ENCODE data around the gene PLXNB2. TPM values are rescaled to one million over a fixed set of nuclear protein-coding genes. Genes with fewer than 3 reads are reported as not detected.

The PLXNB2 gene
- total RNA-seq, 1 donor from 2014 or later: 256 TPM

DNA sequence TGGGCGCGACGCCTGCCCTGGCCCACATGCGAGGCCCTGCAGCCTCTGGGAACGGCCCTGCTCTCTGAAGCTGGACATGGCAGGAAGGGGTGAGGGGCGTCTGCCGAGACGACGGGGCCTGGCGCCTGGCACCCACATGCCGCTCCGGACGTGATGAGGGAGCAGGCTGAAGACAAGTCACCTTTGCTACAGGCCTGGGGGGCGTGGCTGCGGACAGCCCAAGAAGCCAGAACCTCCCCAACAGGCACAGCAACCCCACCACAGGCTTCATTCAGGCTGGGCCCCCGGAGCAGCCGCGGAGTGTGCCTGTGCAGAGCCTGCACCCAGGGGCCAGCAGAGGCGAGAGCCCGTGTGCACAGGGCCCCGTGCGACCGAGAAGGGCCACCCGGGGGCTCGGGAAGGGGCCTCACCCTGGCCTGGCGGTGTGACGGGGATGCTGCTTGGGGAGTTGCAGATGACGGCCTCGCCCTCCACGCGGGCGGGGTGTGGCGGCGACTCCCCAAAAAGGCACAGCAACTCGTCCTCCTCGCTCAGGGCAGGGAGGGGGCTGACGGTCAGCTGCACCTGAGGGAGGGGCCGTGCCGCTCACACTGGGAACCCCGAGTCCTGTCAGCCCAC is 20.6 kb downstream of the PLXNB2 start:
- Histone ChIP-seq H3K27ac (no peak overlapping the region), H3K36me3 (peaks cover 92% of the 10 kb centered on the region), H3K4me1 (peaks cover 21% of the 10 kb centered on the region), H3K27me3 (ENCODE audit: low read depth) (no peaks in the 10 kb centered on the region), H3K9me3 (no peaks in the 10 kb centered on the region), H3K4me3 (no peak overlapping the region)
- intact Hi-C loops (cut with DNase I): no loop called here
- TF ChIP-seq, protein P1, sequence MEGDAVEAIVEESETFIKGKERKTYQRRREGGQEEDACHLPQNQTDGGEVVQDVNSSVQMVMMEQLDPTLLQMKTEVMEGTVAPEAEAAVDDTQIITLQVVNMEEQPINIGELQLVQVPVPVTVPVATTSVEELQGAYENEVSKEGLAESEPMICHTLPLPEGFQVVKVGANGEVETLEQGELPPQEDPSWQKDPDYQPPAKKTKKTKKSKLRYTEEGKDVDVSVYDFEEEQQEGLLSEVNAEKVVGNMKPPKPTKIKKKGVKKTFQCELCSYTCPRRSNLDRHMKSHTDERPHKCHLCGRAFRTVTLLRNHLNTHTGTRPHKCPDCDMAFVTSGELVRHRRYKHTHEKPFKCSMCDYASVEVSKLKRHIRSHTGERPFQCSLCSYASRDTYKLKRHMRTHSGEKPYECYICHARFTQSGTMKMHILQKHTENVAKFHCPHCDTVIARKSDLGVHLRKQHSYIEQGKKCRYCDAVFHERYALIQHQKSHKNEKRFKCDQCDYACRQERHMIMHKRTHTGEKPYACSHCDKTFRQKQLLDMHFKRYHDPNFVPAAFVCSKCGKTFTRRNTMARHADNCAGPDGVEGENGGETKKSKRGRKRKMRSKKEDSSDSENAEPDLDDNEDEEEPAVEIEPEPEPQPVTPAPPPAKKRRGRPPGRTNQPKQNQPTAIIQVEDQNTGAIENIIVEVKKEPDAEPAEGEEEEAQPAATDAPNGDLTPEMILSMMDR (IDR thresholded peaks at IDR 0.05): no peak
- ATAC-seq: no peak
- no peak for DNase-seq

DNA sequence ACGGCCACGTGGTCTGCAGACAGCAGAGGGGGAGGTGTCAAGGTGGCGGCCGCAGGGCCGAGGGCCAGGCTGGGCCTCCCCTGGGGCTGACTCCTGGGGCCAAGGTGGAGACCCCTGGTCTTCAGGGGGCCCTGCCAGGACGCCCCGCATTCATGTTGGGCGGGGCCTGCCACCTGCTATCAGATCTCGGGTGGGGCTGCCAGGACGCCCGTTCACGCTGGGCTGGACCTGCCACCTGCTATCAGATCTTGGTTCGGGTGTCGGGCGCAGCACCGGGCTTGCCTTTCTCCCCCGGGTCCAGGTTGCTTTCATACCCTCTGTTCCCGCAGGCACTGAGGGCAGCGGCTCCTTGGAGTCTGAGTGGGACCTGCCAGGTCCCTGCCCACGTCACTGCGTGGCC is 21.2 kb downstream of the PLXNB2 start:
- TF ChIP-seq, protein P1 (IDR thresholded peaks at IDR 0.05): no peak
- DNase-seq (no peak), ATAC-seq (no peak)
- H3K27ac ChIP-seq: no peak overlapping the region
- H3K4me1 ChIP-seq: peaks cover 21% of the 10 kb centered on the region
- no peaks in the 10 kb centered on the region for H3K27me3 ChIP-seq (ENCODE audit: low read depth)
- H3K9me3 ChIP-seq: no peaks in the 10 kb centered on the region
- intact Hi-C loops (cut with DNase I): no loop called here
- H3K4me3 ChIP-seq: no peak overlapping the region
- peaks cover 95% of the 10 kb centered on the region for H3K36me3 ChIP-seq

DNA sequence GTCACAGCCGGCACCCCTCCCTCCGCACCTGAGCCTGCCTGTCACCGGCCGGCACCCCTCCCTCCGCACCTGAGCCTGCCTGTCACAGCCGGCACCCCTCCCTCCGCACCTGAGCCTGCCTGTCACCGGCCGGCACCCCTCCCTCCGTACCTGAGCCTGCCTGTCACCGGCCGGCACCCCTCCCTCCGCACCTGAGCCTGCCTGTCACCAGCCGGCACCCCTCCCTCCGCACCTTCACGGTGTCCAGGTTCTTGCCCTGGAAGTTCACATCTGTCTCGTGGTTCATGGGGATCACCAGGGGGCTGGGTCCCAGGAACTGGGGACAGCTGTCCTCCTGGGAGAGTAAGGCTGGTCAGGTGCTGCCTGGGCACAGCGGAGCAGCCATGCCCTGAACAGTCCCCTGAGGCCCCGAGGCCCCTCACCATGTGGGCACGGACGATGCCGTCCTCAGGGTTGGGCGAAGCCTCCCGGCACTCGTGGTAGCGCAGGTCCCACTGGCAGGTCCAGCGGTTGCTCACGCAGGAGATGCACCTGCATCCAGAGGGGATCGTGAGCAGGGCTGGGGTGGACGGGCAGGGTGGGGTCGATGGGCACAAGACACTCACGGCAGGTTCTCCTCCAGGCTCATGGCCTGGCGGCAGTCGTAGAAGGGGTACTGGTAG is 21.7 kb downstream of the PLXNB2 start:
- H3K27me3 ChIP-seq (ENCODE audit: low read depth): no peaks in the 10 kb centered on the region
- no peak for DNase-seq
- TF ChIP-seq, protein P1 (IDR thresholded peaks at IDR 0.05): no peak
- no peak overlapping the region for H3K4me3 ChIP-seq
- intact Hi-C loops (cut with DNase I): no loop called here
- ATAC-seq: no peak
- H3K9me3 ChIP-seq: no peaks in the 10 kb centered on the region
- H3K36me3 ChIP-seq: peaks cover 95% of the 10 kb centered on the region
- H3K27ac ChIP-seq: peak overlapping the region; percentile 24
- H3K4me1 ChIP-seq: peaks cover 18% of the 10 kb centered on the region

DNA sequence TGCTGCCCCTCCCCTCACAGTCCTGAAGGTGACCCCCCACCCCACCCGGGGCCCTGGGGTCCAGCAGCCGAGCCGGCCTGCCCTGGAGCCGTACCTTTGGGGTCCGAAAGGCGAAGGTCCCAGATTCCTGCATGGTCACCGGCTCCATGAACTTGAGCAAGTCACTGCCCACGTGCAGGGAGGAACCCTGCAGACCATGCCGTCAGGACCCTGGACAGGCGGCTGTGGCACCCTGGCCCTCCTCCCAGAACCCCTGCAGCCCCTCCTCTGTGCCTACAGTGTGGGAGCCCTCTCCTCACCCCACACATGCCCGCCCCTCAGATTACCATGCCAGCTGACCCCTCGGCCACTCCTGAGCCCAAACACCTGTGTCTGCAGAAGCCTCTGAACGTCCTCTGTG is 23.0 kb downstream of the PLXNB2 start:
- no peak for DNase-seq
- H3K27me3 ChIP-seq (ENCODE audit: low read depth): no peaks in the 10 kb centered on the region
- intact Hi-C loops (cut with DNase I): no loop called here
- H3K27ac ChIP-seq: no peak overlapping the region
- peaks cover 95% of the 10 kb centered on the region for H3K36me3 ChIP-seq
- no peaks in the 10 kb centered on the region for H3K9me3 ChIP-seq
- no peak overlapping the region for H3K4me3 ChIP-seq
- H3K4me1 ChIP-seq: peaks cover 17% of the 10 kb centered on the region
- TF ChIP-seq, protein P1 (IDR thresholded peaks at IDR 0.05): no peak
- ATAC-seq: no peak

DNA sequence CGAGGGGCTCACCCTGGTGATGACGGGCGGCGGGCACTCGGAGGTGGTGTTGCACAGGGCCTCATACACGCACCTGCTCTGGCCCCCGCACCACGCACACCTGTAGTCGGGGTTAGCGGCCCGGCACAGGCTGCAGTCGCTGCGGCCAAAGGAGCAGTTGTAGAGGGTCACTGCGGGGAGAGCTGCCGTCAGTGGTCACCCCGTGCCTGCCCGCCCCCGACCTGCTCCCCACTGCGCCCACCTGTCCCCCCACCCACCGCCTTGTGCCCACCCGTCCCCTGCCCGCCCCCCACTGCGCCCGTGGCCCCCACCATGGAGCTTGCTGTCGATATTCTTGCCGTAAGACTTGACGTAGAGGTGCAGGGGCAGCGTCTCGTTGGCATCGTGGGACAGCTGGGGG is 23.6 kb downstream of the PLXNB2 start:
- DNase-seq (no peak), ATAC-seq (no peak)
- Histone ChIP-seq H3K4me1 (peaks cover 17% of the 10 kb centered on the region), H3K27me3 (ENCODE audit: low read depth) (no peaks in the 10 kb centered on the region), H3K4me3 (no peak overlapping the region), H3K27ac (no peak overlapping the region), H3K36me3 (peaks cover 95% of the 10 kb centered on the region), H3K9me3 (no peaks in the 10 kb centered on the region)
- intact Hi-C loops (cut with DNase I): no loop called here
- TF ChIP-seq, protein P1 (IDR thresholded peaks at IDR 0.05): no peak
